Stimulated activated CD4-positive, alpha-beta T cell treated with anti-CD3 and anti-CD28 coated beads, Interleukin-12 subunit alpha, Interleukin-12 subunit beta, amount 100 ng/mL, for 24 hours (primary cell): ENCODE measurements around the gene NEURL1B.

ENCODE experiments used
- DNase-seq, 2 experiments: peaks; one replicate each; pipeline ENCODE4 v3.0.0-alpha.2; 2020; ENCODE audit warnings: low read depth in 2 of 2

NEURL1B gene

DNA sequence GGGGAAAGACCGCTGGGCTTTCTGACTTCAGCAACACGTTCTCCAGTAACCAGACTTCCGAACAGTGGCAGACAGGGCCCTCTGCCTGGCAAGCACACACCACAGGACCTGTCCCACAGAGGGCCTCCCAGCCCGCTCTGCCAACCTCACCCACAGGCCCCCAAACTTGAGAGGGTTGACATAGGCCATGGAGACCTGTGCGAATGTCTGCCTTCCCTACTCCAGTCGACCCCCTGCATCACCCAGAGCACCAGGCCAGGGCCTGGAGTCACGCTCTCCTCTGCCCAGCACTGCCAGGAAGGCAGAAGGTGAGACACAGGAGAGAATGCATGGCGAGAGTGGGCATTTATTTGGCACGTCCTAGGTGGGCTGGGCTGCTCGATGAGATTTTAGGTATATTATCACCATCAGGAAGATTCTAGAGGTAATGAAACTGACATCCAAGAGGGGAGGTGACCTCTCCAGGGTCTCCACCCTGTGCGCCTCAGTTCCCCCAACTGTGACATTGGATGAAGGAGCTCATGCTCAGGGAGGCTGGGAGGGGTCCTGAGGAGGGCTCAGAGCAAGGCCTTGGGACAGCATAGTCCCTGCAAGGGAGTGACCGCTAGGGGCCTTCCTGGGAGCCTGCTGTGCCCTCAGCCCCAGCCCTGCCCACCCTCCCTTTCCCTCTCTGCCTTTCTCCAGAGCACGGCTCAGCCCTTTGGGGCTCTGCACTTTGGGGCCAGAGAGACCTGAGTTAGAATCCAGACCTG, 75.0 kb downstream of the NEURL1B start:
- no peak for DNase-seq

DNA sequence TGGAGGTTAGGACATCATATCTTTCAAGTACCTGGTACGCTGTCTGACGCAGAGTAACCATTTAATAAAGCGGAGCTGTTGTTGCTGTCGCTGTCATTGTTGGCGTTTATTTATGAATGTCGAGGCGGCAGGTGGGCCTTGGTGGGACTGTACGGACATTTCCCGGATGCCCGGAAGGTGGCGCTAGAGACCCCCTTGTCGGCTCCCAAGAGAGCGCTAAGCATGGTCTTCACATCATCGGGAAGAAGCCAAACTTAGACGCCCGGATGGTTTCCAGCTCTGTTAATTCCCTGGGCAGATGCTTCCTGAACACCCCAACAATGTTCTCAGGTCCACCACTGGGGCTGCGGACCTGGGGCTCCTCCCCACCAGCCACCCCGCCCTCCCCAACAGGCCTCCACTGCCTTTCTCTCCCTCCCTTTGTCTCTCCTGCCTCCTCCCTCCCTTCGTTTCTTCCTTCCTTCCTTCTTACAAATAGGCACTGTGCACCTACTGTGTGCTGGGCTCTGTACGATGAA, 75.8 kb downstream of the NEURL1B start:
- DNase-seq: peak; percentile 54 to 78

DNA sequence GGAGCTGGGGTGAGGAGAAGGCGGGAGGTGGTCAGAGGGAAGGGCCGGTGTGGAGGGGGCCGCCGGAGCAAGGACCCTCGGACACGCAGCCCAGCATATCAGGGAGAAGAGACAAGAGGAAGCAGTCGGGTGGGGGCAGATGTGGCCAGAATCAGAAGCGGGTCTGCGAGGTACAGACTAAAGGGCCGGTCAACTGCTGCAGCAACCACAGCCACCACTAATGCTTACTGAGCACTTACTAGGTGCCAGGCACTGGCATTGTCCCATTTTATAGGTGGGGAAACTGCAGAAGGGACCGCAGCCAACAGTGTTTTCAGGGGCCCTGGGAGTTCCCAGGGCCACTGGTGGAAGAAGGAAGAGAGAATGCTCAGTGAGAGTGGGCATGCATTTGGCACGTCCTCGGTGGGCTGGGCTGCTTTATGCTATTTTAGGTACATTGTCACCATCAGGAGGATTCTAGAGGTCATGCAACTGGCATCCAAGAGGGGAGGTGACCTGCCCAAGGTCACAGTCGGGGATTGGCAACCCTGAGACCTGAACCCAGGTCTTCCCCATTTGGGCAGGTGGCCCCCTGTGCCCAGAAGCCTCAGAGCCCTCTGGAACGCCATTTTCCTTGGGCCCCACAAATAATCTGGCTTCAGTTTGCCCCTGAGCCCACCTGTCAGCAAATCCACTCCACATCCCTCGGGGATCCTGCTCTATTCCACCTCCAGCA, 76.6 kb downstream of the NEURL1B start:
- no peak for DNase-seq

DNA sequence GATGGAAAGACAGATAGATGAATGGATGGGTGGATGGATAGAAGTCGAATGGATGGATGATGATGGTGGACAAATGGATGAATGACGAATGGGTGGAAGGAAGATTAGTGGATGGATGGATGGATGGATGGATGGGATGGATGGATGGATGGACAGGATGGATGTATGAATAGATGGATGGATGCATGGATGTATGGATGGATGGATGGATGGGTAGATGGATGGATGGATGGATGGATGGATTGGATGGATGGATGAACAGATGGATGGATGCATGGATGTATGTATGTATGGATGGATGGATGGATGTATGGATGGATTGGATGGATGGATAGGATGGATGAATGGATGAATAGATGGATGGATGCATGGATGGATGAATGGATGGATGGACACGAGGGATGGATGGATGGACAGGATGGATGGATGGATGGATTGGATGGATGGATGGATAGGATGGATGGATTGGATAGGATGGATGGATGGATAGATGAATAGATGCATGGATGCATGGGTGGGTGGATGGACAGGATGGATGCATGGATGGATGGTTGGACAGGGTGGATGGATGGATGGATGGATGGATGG, 77.6 kb downstream of the NEURL1B start:
- DNase-seq: no peak

DNA sequence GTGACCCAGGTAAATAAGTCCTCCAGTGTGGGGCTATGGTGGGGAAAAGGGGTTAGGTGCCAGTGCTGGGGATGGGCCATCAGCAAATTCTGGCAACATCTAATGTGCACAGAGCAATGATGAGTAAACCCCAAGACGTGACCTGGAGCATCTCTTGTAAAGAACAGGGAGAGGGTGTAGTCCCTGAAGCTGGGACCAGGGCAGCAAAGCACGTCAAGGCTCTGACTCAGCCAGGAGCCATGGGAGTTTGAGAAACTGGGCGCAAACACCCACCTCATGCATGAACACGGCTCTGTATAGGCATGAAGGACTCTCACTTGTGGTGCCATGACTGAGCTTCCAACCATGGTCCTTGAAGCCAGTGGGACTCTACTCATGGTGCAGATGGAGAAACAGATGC, 78.1 kb downstream of the NEURL1B start:
- DNase-seq: no peak

DNA sequence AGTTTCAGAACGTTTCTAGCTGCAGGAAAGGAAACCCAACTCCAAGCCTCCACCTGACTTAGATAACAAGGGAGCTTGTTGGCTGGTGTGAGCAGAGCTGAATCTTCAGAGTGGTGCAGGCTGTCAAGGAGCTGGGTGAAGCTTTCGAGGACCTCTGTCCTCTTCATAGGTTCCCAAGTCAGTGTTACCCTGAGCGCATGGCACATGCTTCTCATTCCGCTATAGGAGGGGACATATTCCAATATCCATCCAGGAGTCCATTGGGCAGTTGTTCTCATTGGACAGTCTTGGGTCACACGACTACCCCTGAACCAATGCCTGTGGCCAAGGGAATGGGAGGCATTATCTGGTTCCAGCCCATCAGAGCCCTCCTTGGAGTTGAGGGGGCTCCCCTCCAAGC, 79.6 kb downstream of the NEURL1B start:
- no peak for DNase-seq

DNA sequence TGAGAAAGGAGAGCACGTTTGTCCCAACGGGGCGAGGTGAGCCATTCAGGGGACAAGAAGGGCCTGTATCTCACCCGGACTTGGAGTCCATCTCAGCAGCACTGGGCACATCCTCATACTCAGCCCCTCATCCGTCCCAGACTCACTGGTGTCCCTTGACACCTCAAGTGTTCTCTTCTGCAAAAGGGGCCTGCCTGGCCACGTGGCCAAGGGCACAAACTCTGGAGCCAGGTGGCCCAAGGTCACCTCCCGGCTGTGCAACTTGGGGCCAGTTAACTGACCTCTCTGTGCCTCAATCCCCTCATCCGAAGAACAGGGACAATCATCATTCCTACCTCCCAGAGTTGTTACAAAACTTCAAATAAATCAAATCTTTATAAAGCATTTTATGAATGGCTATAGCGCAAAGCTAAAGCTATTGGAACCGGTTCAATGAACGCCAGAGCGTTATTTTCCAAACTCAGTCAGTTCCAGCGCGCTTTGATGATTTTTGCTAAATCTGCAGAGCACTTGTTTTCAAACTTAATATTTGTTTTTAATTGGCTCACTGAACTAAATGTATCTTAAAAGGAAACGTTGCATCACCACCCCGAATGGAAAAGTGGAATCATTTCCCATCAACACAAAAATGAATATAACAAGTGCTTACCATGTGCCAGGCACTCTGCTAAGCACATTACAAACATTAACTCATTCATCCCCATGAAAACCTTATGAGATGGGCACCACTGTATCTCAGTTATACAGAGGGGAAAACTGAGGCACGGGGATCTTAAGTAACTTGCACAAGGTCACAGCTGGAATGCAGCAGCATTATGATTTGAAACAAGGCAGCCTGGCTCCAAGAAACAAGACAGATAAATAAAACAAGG, 80.6 kb downstream of the NEURL1B start:
- no peak for DNase-seq

DNA sequence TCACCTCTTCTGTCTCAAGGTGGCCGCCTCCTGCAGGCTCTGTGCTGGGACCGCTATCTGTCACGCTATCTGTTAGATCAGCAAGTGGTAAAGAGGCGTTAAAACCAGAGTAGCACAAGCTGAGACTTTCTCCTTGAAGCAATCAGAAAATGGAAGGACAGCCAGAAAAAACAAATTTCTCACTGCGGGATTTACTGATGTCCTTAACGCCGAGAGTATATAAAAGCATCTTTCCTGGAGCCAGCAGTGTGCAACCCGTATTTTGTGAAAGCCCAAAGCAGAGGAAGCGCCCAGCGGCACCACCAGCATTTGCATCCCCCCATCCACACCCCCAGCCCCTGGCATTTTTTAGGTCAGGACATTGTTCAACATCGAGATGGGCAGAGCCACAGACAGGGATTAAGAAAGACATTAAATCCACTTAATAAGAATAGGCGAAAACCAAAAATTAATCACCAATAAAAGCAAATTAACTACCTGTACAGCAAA, 81.3 kb downstream of the NEURL1B start:
- DNase-seq: no peak

DNA sequence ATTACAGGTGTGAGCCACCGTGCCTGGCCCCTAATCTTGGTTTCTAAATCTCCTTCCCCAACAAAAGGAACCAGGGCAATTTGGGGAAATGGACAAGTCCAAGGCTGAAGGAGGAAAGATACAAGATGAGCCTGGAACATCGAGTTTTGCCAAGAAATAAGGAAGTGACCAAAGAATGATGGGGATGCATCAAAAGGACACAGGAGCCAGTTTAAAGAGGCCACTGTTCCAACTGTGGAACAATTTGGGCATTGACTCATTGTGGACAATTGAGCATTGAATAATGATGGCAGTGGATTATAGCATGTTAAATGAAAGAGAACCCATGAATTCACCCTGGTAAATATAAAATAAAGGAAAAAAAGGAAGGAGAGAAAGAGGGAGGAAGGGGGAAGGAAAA, 82.4 kb downstream of the NEURL1B start:
- DNase-seq: no peak

DNA sequence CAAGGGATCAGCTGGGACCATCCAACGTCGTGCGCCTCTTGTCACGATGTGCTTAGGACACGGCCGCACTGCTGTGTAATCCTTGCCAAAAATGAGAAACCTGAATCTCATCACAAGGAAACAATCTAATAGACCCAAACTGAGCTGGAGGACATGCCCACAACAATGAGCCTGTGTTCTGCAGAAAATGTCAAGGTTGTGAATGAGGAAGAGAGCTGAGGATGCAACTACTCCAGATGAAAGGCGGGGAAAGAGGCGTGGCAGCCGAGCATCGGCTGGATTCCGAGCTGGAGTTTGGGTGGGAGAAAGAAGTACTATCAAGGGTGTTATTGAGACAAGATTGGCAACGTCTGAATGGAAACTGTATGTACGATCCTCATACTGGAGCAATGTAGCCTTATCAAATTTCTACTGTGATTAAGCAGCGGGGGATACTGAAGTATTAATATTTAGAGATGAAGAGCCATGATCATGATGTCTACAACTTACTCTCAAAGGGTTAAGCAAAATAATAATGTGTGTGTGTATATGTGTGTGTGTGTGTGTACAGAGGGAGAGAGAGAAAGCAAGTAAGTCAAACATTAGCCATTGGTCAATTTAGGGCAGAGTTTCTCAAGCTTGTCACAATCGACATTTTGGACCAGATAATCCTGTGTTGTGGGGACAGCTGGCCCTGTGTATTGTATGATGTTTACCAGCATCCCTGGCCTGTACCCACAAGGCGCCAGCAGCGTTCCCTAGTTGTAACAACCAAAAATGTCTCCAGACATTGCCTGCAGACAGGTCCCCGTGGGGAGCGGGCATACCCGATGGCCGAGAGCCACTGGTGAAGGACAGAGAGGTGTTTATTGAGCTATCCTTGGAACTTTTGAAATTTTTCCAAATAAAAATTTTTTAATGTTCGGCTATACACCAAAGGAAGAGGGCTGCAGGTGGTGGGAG, 83.5 kb downstream of the NEURL1B start:
- no peak for DNase-seq

DNA sequence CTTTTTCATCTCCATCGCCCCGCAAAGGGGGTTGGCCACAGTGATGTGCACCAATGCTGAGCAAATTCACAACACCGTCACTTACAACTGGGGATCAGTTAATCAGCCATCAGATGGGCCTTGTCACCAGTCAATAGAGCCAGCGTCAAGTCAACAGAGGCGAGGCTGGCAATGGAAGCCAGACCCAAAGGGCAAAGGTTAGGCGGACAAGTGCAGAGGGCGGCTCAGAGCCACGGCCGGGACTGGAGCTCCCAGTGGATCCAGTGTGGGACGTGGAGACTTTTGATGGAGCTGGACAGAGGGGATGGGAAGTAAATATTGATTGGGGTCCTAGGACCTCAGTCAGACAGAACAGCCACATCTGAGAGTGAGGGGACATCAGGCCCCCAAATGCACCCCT, 84.2 kb downstream of the NEURL1B start:
- no peak for DNase-seq

DNA sequence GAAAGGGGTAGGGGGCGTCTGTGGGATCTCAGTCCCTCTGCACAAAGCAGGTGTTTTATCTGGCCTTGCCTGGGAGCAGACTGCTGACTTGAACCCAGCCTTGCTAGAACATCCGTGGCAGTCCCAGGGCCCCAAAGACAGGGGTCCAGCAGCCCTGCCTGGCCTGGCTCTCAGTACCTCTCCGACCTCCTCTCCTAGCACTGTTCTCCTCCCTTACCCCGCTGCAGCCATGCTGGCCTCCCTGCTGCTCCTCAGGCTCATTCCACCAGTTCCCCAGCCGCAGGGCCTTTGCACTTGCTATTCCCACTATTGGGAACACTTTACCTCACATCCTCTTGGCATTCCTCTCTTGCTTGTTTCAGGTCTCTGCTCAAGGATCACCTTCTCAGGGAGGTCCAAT, 84.7 kb downstream of the NEURL1B start:
- no peak for DNase-seq

DNA sequence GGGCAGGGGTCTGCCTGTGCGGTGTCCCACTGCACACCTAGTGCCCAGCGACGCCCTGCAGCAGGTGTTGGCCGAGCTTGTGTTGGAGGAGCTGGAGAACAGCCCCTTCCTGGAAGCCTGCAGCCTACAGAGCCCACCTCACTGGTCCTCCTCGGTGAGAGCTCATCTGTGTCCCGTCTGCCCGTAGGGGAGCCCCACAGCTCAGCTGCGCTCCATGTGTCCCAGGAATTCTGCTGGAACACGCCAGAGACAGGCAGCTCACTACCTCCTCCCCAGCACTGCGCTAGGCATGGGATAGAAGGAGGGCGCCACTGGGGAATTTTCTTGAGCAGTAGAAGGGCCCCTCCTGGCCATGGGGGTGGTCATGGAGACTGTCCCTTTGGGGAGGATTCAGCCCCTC, 85.9 kb downstream of the NEURL1B start:
- no peak for DNase-seq

DNA sequence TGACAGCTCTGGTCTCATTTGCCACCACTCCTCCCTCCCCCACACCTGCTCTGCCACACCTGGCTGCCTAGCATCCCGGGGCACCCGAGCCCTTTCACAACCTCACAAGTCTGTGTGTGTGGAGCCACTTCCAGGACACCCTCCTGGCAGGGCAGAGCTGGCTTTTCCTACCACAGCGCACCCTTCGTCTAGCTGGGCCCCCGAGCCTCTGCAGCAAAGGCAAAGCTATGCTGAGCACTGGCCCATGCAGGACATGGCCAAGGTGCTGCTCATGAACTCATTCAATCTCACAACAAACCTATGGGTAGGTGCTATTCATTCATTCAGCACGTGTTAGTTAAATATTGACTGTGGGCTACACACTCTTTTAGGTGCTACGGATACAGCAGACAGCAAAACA, 86.5 kb downstream of the NEURL1B start:
- DNase-seq: no peak

DNA sequence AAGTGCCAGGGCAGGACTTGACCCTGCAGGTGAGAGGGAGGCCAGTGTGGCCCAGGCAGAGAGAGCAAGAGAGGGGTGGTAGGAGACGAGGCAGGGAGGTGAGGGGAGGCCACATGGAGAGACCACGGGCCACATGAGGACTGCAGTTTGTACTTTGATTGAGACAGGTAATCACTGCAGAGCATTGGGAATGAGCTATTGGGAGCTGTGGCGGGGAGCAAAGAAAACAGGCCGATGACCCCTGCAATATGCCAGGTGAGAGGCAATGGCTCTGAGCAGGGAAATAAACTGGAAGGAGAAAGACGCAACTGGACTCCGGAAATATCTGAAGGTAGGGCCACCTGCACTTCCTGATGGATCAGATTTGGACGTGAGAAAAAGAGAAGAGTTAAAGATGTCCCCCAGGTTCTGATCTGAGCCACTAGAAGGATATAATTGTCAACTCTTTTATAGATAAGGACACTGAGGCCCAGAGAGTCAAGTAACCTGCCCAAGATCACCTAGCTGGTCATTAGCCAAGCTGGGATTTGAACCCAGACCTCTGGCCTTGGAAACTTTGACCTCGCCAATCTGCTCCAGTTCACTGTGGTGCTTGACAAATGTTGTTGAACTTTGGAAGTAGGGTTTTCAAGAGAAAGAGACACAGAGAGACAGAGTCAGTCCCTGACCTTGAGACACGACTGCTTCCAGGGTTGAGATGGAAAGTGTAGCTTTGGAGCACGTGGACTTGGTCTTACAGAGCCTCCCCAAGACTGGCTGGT, 87.6 kb downstream of the NEURL1B start:
- DNase-seq: no peak

DNA sequence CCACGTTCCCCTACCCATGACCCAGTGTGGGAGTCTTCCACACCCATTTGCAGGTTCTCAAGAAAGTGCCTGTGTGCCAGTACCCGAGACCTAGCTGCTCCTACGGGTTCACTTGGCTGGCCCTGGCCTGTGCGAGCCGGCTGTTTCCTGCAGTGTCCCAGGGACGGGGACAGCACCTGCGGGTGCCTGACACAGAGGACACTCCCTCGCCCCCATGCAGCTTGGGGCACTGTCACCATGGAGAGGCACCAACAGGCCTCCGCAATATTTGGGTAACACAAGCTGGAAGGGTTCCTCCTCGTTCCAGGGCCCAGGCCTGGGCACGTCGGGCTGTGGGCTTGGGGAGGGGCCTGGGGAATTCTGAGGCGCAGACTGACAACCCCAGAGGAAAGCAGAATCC, 88.5 kb downstream of the NEURL1B start:
- DNase-seq: no peak

DNA sequence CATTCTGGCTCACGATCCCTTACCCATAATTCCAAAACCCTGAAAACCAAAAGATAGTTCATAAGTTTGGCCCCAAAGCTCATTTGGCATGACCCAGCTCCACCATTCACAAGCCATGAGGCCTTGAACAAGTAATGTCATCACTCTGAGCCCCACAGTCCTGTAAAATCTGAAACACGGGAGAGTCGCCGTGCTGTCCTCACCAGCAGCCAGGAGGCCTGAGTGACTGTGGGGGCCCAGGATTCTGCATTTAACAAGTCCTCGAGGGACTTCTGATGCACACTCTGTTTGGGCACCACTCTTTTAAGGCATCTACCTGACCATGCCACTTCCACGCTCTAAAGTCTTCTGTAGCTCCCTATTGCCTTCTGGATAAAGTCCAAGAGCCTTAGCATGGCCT, 89.2 kb downstream of the NEURL1B start:
- no peak for DNase-seq

DNA sequence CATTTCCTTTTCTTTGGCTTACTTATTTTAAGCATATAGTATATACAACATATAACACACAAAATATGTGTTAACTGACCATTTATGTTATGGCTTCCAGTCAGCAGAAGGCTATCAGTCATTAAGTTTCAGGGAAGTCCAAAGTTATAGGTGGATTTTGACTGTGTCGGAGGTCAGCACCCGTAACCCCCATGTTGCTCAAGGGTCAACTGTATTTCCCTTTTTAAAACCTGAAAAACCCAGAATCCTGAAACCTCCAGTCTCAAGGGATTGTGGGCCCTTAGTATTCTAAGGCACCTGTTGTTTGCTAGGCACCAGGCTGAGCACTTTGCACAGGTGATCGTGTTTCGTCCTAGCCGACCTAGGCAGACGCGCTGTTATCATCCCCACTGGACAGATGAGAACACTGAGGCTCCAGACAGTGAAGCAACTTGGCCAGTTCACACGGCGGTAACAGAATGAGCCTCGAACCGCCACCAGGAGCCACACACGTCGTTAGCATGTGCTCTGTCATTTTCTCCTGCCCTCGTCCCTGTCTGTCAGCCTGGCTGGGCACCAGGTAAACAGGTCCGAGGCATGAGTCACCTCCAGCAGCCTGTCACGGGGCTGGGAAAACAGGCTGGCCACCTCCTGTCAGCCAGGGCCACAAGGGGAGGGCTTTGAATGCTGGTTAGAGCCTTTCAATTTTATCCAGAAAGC, 90.1 kb downstream of the NEURL1B start:
- DNase-seq: no peak

DNA sequence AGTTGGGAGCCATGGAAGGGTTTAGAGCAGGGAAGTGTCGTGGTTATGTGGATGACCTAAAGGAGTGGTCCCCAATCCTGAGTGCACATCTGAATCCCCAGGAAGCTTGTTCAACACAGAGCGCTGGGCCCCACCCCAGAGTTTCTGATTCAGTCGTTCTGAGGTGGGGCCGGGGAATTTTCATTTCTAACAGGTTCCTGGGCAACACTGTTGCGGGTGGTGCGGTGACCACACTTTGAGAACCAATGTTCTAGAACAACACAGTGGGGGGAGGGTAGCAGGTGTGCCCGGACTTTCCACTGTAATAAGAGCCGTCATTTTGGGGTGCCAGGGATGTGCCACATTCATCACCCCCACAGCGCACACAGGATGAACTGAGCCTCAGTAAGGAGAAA, 90.6 kb downstream of the NEURL1B start:
- no peak for DNase-seq
